ENCODE data around the gene UCP1.

Gene UCP1

DNA sequence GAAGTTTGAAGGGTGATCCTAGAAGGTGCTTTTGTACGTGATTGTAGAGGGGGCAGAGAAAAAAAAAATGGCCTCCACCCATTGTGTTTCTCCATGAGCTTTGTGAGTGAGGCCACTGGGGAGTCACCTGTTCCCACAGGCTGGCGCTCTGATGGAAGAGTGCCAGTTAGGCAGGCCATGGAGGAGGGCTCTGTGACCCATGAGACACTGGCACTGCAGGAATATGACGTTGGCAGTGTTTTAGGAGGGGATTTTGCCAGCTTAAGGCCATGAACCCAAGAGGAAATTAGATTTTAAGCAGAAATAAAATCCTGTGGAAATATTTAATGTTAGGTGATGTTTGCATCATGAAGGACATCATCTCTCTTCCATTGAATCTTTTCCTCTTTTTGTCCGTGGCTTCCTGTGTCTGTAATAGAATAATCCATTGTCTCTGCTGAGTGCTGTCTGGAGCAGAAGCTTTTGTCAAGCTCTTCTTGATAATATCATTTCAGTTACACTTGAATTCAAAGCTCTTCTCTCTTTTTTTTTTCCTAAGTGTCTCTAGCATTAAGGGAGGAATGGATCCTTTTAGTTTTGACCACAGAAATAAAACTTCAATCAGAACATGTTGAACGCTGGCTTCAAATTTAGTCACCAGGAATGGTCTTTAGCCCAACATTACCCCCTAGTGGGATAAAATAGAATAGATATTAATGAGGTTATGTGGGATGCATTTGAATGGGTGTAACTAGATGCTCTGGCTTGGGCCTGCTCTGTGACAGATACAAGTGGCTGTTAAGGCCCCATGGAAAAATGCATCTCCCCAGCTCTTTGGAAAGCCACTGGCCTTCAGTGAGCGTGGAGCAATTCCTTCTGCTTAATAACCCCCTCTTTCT, 41.0 kb upstream of the UCP1 start:
- TF ChIP-seq MAX (IDR thresholded peaks at IDR 0.05; ENCODE audit: low read depth, low read length) (no peak), POLR2A (IDR thresholded peaks at IDR 0.05; ENCODE audit: extremely low read depth, insufficient read length) (no peak), MYC (IDR thresholded peaks at IDR 0.05; ENCODE audit: low read depth, low read length) (no peak)
- TF ChIP-seq, protein P1, sequence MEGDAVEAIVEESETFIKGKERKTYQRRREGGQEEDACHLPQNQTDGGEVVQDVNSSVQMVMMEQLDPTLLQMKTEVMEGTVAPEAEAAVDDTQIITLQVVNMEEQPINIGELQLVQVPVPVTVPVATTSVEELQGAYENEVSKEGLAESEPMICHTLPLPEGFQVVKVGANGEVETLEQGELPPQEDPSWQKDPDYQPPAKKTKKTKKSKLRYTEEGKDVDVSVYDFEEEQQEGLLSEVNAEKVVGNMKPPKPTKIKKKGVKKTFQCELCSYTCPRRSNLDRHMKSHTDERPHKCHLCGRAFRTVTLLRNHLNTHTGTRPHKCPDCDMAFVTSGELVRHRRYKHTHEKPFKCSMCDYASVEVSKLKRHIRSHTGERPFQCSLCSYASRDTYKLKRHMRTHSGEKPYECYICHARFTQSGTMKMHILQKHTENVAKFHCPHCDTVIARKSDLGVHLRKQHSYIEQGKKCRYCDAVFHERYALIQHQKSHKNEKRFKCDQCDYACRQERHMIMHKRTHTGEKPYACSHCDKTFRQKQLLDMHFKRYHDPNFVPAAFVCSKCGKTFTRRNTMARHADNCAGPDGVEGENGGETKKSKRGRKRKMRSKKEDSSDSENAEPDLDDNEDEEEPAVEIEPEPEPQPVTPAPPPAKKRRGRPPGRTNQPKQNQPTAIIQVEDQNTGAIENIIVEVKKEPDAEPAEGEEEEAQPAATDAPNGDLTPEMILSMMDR (IDR thresholded peaks at IDR 0.05; ENCODE audit: low read depth, low read length) = peak; percentile 8
- DNase-seq (ENCODE audit: low read depth) = peak; percentile 39
- H3K4me3 ChIP-seq (ENCODE audit: low read depth, low read length) = no peak overlapping the region

GRCh38 chr4:140607852-140608251, 39.1 kb upstream of the UCP1 start:
- H3K4me3 ChIP-seq (ENCODE audit: low read depth, low read length) = no peak overlapping the region
- DNase-seq (ENCODE audit: low read depth) = no peak
- no peak for TF ChIP-seq MAX (IDR thresholded peaks at IDR 0.05; ENCODE audit: low read depth, low read length)
- TF ChIP-seq, protein P1 (IDR thresholded peaks at IDR 0.05; ENCODE audit: low read depth, low read length) = no peak
- TF ChIP-seq MYC (IDR thresholded peaks at IDR 0.05; ENCODE audit: low read depth, low read length) = no peak
- no peak for TF ChIP-seq POLR2A (IDR thresholded peaks at IDR 0.05; ENCODE audit: extremely low read depth, insufficient read length)

DNA sequence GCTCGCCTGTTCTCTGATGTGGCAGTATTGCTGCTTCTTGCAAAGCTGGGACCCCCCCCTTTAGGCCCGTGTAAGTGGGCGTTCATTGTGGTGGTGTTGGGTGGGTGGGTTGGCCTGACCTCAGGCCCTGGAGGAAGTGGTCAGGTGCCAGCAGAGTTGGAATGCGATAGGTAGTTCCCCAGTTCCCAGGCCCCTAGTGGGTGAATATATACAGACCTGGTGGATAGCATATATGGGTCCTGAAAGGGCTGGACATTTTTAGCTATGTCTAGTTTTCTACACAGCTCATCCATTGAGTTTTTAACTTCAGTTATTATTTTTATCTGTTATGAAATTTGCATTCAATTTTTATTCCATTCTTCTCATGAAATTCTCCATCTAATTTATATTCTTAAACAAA, 35.8 kb upstream of the UCP1 start:
- no peak for TF ChIP-seq MYC (IDR thresholded peaks at IDR 0.05; ENCODE audit: low read depth, low read length)
- H3K4me3 ChIP-seq (ENCODE audit: low read depth, low read length) = no peak overlapping the region
- no peak for DNase-seq (ENCODE audit: low read depth)

DNA sequence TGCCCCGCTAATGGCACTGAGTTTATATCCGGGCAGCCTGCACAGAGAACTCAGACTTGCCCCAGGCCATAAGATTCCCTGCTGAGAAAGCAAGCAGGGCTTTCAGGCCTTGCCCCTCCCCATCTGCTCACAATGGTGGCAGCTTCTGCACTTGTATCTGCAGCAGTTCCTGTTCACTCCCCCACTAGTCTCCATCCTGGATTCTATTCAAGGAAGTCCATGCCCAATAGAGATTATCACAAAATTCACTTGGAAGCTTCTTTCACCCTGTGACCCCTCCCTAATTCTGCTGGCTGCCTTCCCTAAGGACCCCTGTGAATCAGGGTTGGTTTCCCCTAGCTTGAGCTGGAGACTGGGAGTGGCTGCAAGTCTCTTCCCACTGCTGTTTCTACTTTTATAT, 34.5 kb upstream of the UCP1 start:
- TF ChIP-seq MYC (IDR thresholded peaks at IDR 0.05; ENCODE audit: low read depth, low read length) (no peak), MAX (IDR thresholded peaks at IDR 0.05; ENCODE audit: low read depth, low read length) (no peak), POLR2A (IDR thresholded peaks at IDR 0.05; ENCODE audit: extremely low read depth, insufficient read length) (no peak)
- TF ChIP-seq, protein P1 (IDR thresholded peaks at IDR 0.05; ENCODE audit: low read depth, low read length) = no peak
- DNase-seq (ENCODE audit: low read depth) = peak; percentile 8
- H3K4me3 ChIP-seq (ENCODE audit: low read depth, low read length) = no peak overlapping the region

DNA sequence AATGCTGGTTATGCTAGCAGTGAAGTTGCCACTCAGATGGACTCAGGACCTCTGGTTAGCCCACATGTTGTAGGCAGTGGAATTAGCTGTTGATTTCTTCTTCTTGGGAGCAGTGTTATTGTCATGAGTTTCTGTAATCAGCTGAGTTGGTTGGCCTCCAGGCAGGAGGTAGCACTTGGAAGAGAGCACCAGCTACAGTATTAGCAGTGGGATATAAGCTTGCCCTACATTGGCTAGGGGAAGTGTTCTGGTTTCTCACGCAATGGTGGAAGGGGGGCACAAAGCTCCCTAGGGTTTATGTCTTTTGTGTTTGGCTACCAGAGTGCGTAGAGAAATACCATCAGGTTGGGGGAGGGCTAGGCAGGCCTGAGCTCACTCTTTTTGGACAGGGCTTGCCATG, 34.0 kb upstream of the UCP1 start:
- no peak overlapping the region for H3K4me3 ChIP-seq (ENCODE audit: low read depth, low read length)

GRCh38 chr4:140600408-140600807, 31.6 kb upstream of the UCP1 start:
- no peak overlapping the region for H3K4me3 ChIP-seq (ENCODE audit: low read depth, low read length)
- no peak for TF ChIP-seq MYC (IDR thresholded peaks at IDR 0.05; ENCODE audit: low read depth, low read length)
- TF ChIP-seq POLR2A (IDR thresholded peaks at IDR 0.05; ENCODE audit: extremely low read depth, insufficient read length) = no peak
- no peak for TF ChIP-seq MAX (IDR thresholded peaks at IDR 0.05; ENCODE audit: low read depth, low read length)
- TF ChIP-seq, protein P1 (IDR thresholded peaks at IDR 0.05; ENCODE audit: low read depth, low read length) = no peak
- no peak for DNase-seq (ENCODE audit: low read depth)

More for the DNA sequence above, 34.0 kb upstream of the UCP1 start:
- TF ChIP-seq MAX (IDR thresholded peaks at IDR 0.05; ENCODE audit: low read depth, low read length) (no peak), MYC (IDR thresholded peaks at IDR 0.05; ENCODE audit: low read depth, low read length) (no peak), POLR2A (IDR thresholded peaks at IDR 0.05; ENCODE audit: extremely low read depth, insufficient read length) (no peak)
- TF ChIP-seq, protein P1 (IDR thresholded peaks at IDR 0.05; ENCODE audit: low read depth, low read length) = no peak
- no peak for DNase-seq (ENCODE audit: low read depth)
